ENCODE measurements around the gene TCOF1.

TCOF1 gene

DNA sequence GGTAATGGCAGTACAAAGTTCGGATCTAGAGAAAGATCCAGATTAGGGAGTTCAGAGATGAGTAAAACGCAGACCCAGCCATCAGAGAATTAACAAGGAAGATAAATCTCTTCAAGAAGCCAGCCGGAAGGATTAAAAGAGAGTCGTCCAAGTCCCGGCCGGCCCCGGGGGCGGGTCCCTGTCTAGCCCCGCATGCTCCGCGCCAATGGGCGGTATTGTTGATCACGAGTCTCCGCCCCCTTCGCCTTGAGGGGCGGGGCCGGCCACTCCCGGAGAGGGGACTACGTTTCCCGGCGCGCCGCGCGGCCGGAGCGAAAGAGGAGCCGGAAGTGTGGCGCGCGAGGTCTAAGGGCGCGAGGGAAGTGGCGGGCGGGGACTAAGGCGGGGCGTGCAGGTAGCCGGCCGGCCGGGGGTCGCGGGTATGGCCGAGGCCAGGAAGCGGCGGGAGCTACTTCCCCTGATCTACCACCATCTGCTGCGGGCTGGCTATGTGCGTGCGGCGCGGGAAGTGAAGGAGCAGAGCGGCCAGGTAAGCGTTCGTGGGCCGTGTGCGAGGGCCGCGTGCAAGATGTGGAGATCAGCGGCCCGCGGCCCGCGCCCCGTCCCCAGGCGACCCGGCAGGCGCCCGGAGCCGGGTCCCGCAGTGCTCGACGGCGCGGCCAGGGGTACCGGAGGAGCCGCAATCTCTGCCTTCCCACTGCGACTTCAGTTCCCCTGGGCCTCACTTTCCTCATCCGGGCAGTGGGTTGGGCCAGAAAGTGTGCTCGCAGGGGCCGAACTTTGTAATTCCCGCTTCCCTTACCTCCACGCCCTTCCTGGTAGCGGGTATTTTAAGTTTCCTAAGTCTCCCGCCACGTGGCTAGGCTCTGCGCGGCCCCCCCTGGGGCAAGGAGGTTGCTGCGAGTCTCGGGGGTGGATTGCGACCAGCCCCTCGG lies at the start of gene TCOF1:
TCOF1 (plus strand) TSS at position 372 of the 935 bp plus-strand sequence; CDS start at position 422, 50 bp downstream.
- peak; percentile 91 for DNase-seq

DNA sequence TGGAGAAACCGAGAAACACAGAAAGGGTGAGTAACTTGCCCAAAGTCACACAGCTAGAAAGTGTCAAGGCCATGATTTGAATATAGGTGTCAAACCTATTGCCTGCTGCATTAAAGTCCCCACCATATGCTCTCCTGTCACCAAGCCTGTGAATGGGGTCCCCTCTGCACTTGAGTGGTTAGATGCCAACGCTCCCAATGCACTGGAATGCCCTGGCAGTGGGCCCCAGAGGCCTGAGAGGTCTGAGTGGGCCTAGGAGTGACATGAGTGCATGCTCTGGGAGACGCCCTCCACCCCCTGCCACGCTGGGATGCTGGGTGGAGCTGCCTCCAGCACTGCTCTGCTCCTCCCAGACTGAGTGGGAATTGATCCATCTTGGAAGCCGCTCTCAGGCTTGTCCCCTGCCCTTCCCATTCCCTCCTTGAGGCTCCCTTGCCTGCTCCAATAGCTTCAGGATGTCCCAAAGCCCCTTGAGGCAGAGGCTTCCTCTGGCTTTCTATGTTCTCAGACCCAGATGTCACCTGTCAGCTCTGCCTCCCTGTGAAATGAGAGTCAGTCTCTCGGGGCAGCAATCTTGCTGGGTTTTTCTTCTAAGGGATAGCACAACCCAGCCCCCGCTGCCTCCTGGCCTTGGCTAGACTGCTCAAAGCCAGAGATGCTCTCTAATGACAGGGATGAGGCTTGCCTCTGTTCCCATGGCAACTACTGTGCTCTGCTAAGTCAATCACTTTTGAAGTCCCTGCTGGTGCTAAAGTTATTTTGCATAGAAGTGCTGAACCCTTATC lies 48.2 kb upstream of the TCOF1 start:
- DNase-seq, result no peak

DNA sequence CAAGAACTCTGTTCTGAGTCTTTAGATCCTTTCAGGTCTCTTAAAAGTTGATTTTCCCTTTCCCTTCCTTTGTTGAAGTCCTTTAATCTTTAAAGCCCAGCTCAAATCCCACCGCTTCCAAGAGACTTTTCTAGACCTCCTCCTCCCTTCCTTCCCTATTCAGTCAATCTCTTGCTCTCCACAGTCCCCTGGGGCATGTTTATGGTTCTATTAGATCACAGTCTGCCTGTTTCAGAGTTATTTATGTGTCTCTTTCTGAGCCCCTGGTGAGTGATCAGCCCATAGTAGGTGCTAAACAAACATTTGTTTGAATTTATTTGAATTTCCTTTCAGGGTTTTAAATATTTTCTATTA lies 47.6 kb upstream of the TCOF1 start:
- no peak for DNase-seq

- DNase-seq, result no peak
Measured at GRCh38 chr5:150310246-150310645, 47.3 kb upstream of the TCOF1 start.

DNA sequence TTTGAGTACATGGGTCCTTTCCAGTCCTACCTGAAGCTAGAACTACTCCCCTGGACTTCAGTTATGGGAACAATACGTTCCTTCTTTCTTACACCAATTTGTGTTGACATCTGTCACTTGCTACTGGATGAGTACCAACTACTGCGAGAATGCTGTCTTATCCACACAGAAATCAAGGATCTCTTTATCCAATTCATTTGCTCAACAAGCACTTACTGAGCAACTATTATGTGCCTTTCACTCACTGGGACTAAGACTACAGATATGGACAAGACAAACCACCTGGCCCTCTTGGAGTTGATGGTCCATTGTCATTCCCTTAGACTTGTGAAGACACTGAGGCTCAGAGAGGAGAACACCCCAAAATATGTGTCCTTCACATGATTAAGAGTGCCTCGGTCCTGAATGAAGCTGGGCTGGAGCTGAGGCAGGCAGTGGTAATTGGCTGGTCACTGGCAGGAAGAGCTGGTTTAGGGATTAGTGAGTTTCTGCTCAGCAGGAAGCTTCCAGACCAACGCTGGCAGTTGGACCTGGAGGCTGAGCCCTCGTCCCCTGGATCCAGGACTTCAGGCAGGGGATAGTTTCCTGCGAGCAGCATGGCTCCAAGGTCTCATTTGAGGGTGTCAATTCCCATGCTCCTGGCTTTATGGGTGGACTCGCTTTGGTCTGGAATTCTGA lies 46.3 kb upstream of the TCOF1 start:
- DNase-seq, result no peak

- DNase-seq, result no peak
Measured at GRCh38 chr5:150312518-150312917, 45.0 kb upstream of the TCOF1 start.

- DNase-seq, result no peak
Measured at GRCh38 chr5:150313501-150313900, 44.0 kb upstream of the TCOF1 start.

- DNase-seq, result no peak
Measured at GRCh38 chr5:150313921-150314716, 43.4 kb upstream of the TCOF1 start.

- DNase-seq, result no peak
Measured at GRCh38 chr5:150315245-150315644, 42.3 kb upstream of the TCOF1 start.

GRCh38 chr5:150316320-150316719 lies 41.2 kb upstream of the TCOF1 start:
- DNase-seq, result no peak

DNA sequence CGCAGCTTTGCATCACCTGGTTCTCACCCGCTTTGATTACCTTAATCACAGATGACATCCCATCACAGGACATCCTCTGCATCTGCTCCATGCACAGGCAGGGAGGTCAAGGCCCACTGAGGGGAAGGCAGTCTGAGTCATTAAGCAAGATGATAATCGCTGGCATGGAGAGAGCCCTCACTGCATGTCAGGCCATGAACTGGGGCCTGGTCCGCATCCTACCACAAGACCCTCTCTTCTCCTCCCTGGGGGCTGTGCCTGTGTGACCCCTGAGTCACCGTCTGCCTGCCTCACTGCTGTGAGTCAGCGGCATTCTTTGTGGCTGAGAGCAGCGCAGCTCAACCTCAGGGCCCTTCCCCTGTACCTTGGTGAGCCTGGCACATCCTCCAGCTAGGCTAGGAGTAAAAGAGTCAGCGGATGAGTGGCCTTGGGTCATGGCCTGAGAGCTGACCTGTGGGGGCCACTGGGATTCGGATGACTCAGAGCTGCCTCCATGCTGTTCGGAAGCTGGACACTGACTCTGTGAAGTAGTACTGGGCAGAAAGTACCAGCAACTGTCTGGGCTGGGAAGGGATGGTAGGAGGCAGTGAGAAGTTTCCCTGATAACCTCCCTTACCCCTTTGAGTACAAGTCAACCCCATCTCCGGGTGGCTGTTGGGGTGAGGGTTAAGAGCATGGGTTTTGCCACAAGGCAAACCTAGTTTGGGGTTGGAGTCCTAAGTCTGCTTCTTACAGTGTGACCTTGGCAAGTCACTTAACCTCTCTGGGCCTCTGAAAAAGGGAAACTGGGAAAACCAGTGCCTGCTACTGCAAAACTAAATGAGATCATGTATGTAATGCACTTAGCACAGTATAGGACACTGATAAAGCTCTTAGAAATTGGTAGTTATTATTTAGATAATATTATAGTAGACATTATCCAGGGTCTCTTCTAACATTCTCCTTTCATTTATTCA lies 40.2 kb upstream of the TCOF1 start:
- DNase-seq, result no peak

GRCh38 chr5:150318613-150319483 lies 38.6 kb upstream of the TCOF1 start:
- DNase-seq, result no peak

GRCh38 chr5:150319484-150319790 lies 38.1 kb upstream of the TCOF1 start:
- DNase-seq, result no peak

- DNase-seq, result no peak
Measured at GRCh38 chr5:150320044-150320613, 37.4 kb upstream of the TCOF1 start.

DNA sequence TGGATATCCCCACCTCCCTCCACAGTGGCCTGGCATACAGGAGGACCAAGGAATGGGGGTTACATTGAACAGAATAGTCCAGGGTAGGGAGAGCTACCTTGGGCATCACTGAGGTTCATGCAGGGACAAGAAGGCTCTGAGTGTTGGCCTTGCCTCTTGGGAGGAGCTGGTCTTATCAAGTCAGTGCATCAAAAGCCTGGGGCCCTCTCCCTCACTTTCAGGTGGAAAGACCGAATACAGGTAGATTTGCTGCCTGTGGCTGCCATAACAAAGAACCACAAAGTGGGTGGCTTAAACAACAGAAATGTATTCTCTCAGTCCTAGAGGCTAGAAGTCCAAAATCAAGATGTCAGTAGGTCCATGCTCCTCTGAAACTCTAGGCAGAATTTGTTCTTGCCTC lies 36.3 kb upstream of the TCOF1 start:
- no peak for DNase-seq

DNA sequence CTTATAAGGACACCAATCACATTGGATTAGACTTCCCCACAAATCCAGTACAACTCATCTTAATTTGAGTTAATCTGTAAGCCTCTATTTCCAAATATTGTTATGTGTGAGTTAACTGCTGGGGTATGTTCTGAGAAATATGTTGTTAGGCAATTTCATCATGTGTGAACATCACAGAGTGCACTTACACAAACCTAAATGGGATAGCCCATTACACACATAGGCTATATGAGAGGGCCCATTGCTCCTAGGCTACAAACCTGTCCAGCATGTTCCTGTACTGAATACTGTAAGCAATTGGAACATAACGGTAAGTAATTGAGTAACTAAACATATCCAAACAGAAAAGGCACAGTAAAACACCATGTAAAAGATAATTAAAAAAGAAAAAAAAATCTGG lies 35.7 kb upstream of the TCOF1 start:
- no peak for DNase-seq

GRCh38 chr5:150322202-150322601 lies 35.3 kb upstream of the TCOF1 start:
- DNase-seq, result no peak

- no peak for DNase-seq
Measured at GRCh38 chr5:150323092-150323491, 34.4 kb upstream of the TCOF1 start.

- no peak for DNase-seq
Measured at GRCh38 chr5:150323819-150324218, 33.7 kb upstream of the TCOF1 start.

GRCh38 chr5:150325426-150325825 lies 32.1 kb upstream of the TCOF1 start:
- DNase-seq, result no peak
